SJCRH30 (cell line): ENCODE measurements around the gene NCL. TPM values are rescaled to one million over a fixed set of nuclear protein-coding genes. Genes with fewer than 3 reads are reported as not detected.
"Not testable (repeated sequence)": the region's sequence is repeated elsewhere in the genome, so short reads cannot be mapped to it uniquely, and the experiment has no call there.

Experiments
- DNase-seq, 2 experiments: peaks; one replicate each; pipeline ENCODE4 v3.0.0-alpha.2; 2015 to 2020
- H3K27ac ChIP-seq: fragments of 250-450 bp; sonication (Bioruptor Pico); 2 replicates; pipeline ENCODE4 v1.5.1; 2020; ENCODE audit warnings: mild to moderate bottlenecking, moderate library complexity
- H3K27me3 ChIP-seq: fragments of 250-450 bp; sonication (Bioruptor Pico); 2 replicates; pipeline ENCODE4 v1.5.1; 2020; ENCODE audit warnings: mild to moderate bottlenecking, moderate library complexity
- H3K36me3 ChIP-seq: fragments of 250-450 bp; sonication (Bioruptor Pico); 2 replicates; pipeline ENCODE4 v1.5.1; 2020; ENCODE audit warnings: mild to moderate bottlenecking, moderate library complexity
- H3K4me1 ChIP-seq: fragments of 250-450 bp; sonication (Bioruptor Pico); 2 replicates; pipeline ENCODE4 v1.5.1; 2020; ENCODE audit warnings: mild to moderate bottlenecking, moderate library complexity
- H3K4me3 ChIP-seq: fragments of 250-450 bp; sonication (Bioruptor Pico); 2 replicates; pipeline ENCODE4 v1.5.1; 2020; ENCODE audit warnings: mild to moderate bottlenecking, moderate library complexity
- H3K9me3 ChIP-seq: fragments of 250-450 bp; sonication (Bioruptor Pico); replicated peaks from 2 replicates; pipeline ENCODE4 v1.5.1; 2020; ENCODE audit warnings: mild to moderate bottlenecking, moderate library complexity
- total RNA-seq: library from RNA; depleted of rRNA; stranded (reverse); fragments of >200 nt; shearing (Covaris generic); gene quantifications from 2 replicates; pipeline ENCODE4 v1.2.3, GENCODE V29; 2014

NCL gene
- total RNA-seq, 1 experiment from 2014 or later: 908 TPM

- H3K4me3 ChIP-seq: no peak overlapping the region
- H3K4me1 ChIP-seq: peaks cover 5% of the 10 kb centered on the region; the same call in 1 of the 2 replicates
- DNase-seq: no peak
- H3K27ac ChIP-seq: no peak overlapping the region
- no peaks in the 10 kb centered on the region for H3K27me3 ChIP-seq
- peaks cover 88% of the 10 kb centered on the region for H3K36me3 ChIP-seq
- no peaks in the 10 kb centered on the region for H3K9me3 ChIP-seq
Measured at GRCh38 chr2:231460073-231460835, 4.0 kb downstream of the NCL start.

GRCh38 chr2:231458368-231458767, 5.9 kb downstream of the NCL start:
- DNase-seq: no peak
- Histone ChIP-seq H3K4me3 (no peak overlapping the region), H3K36me3 (peaks cover 98% of the 10 kb centered on the region), H3K9me3 (no peaks in the 10 kb centered on the region), H3K27me3 (no peaks in the 10 kb centered on the region), H3K4me1 (peaks cover 5% of the 10 kb centered on the region; the same call in 1 of the 2 replicates), H3K27ac (no peak overlapping the region)

- H3K36me3 ChIP-seq: peaks cover 98% of the 10 kb centered on the region
Measured at GRCh38 chr2:231457101-231457500, 7.2 kb downstream of the NCL start.

GRCh38 chr2:231456295-231457004, 7.8 kb downstream of the NCL start:
- no peak overlapping the region for H3K27ac ChIP-seq
- peaks cover 98% of the 10 kb centered on the region for H3K36me3 ChIP-seq
- no peaks in the 10 kb centered on the region for H3K9me3 ChIP-seq

More at GRCh38 chr2:231457101-231457500, 7.2 kb downstream of the NCL start:
- no peak for DNase-seq
- Histone ChIP-seq H3K4me1 (no peaks in the 10 kb centered on the region; the same call in 1 of the 2 replicates), H3K4me3 (no peak overlapping the region), H3K27ac (no peak overlapping the region), H3K9me3 (no peaks in the 10 kb centered on the region), H3K27me3 (no peaks in the 10 kb centered on the region)

GRCh38 chr2:231455890-231456289, 8.4 kb downstream of the NCL start:
- Histone ChIP-seq H3K36me3 (peaks cover 95% of the 10 kb centered on the region), H3K4me1 (no peaks in the 10 kb centered on the region), H3K27ac (no peak overlapping the region), H3K27me3 (no peaks in the 10 kb centered on the region), H3K9me3 (no peaks in the 10 kb centered on the region), H3K4me3 (no peak overlapping the region)
- no peak for DNase-seq

More at GRCh38 chr2:231456295-231457004, 7.8 kb downstream of the NCL start:
- Histone ChIP-seq H3K4me3 (no peak overlapping the region), H3K27me3 (no peaks in the 10 kb centered on the region), H3K4me1 (no peaks in the 10 kb centered on the region)
- no peak for DNase-seq

- H3K36me3 ChIP-seq: peaks cover 89% of the 10 kb centered on the region
Measured at GRCh38 chr2:231455222-231455621, 9.1 kb downstream of the NCL start.

GRCh38 chr2:231454361-231454791, 9.9 kb downstream of the NCL start:
- Histone ChIP-seq H3K9me3 (no peaks in the 10 kb centered on the region), H3K27ac (no peak overlapping the region), H3K27me3 (no peaks in the 10 kb centered on the region), H3K36me3 (peaks cover 80% of the 10 kb centered on the region), H3K4me1 (no peaks in the 10 kb centered on the region), H3K4me3 (no peak overlapping the region)
- no peak for DNase-seq

More at GRCh38 chr2:231455222-231455621, 9.1 kb downstream of the NCL start:
- Histone ChIP-seq H3K9me3 (no peaks in the 10 kb centered on the region), H3K27me3 (no peaks in the 10 kb centered on the region), H3K4me3 (no peak overlapping the region), H3K27ac (no peak overlapping the region), H3K4me1 (no peaks in the 10 kb centered on the region)
- no peak for DNase-seq

GRCh38 chr2:231452799-231453508, 11.3 kb downstream of the NCL start:
- Histone ChIP-seq H3K4me3 (no peak overlapping the region), H3K27me3 (no peaks in the 10 kb centered on the region), H3K27ac (no peak overlapping the region), H3K36me3 (peaks cover 66% of the 10 kb centered on the region), H3K9me3 (no peaks in the 10 kb centered on the region), H3K4me1 (no peaks in the 10 kb centered on the region)
- DNase-seq: peak in 1 of 2 experiments; percentile 51

- no peak for DNase-seq
- no peak overlapping the region for H3K4me3 ChIP-seq
- no peaks in the 10 kb centered on the region for H3K27me3 ChIP-seq
Measured at GRCh38 chr2:231450548-231450989, 13.7 kb downstream of the NCL start.

GRCh38 chr2:231449503-231450054, 14.7 kb downstream of the NCL start:
- no peak overlapping the region for H3K27ac ChIP-seq
- H3K9me3 ChIP-seq: no peaks in the 10 kb centered on the region
- H3K27me3 ChIP-seq: no peaks in the 10 kb centered on the region
- no peak overlapping the region for H3K4me3 ChIP-seq
- no peak for DNase-seq
- H3K4me1 ChIP-seq: no peaks in the 10 kb centered on the region
- peaks cover 34% of the 10 kb centered on the region for H3K36me3 ChIP-seq

More at GRCh38 chr2:231450548-231450989, 13.7 kb downstream of the NCL start:
- Histone ChIP-seq H3K4me1 (no peaks in the 10 kb centered on the region), H3K9me3 (no peaks in the 10 kb centered on the region), H3K27ac (no peak overlapping the region), H3K36me3 (peaks cover 42% of the 10 kb centered on the region)

GRCh38 chr2:231436957-231437356, 27.3 kb downstream of the NCL start:
- no peak for DNase-seq
- no peaks in the 10 kb centered on the region for H3K27me3 ChIP-seq
- no peak overlapping the region for H3K4me3 ChIP-seq
- H3K36me3 ChIP-seq: no peaks in the 10 kb centered on the region
- no peaks in the 10 kb centered on the region for H3K4me1 ChIP-seq
- H3K9me3 ChIP-seq: no peaks in the 10 kb centered on the region
- H3K27ac ChIP-seq: no peak overlapping the region

- Histone ChIP-seq H3K4me1 (no peaks in the 10 kb centered on the region), H3K36me3 (no peaks in the 10 kb centered on the region), H3K9me3 (peaks cover 8% of the 10 kb centered on the region; the same call in 1 of the 2 replicates), H3K27ac (no peak overlapping the region), H3K4me3 (no peak overlapping the region), H3K27me3 (no peaks in the 10 kb centered on the region)
- DNase-seq: no peak
Measured at GRCh38 chr2:231433990-231434389, 30.3 kb downstream of the NCL start.

- Histone ChIP-seq H3K36me3 (no peaks in the 10 kb centered on the region), H3K4me3 (no peak overlapping the region), H3K27me3 (no peaks in the 10 kb centered on the region), H3K4me1 (no peaks in the 10 kb centered on the region), H3K9me3 (peaks cover 8% of the 10 kb centered on the region; the same call in 1 of the 2 replicates), H3K27ac (no peak overlapping the region)
- no peak for DNase-seq
Measured at GRCh38 chr2:231431606-231432005, 32.7 kb downstream of the NCL start.

GRCh38 chr2:231430437-231430836, 33.8 kb downstream of the NCL start:
- H3K9me3 ChIP-seq, H3K27me3 ChIP-seq, DNase-seq, H3K4me3 ChIP-seq, H3K36me3 ChIP-seq, H3K27ac ChIP-seq, H3K4me1 ChIP-seq: not testable (repeated sequence)
